GM21825 (cell line): ENCODE results near the gene OR2C1.

Experiments
- ATAC-seq: cut with Tn5 transposase; IDR thresholded peaks from one replicate; pipeline ENCODE4 v1.9.1; 2021; ENCODE audit warnings: mild to moderate bottlenecking, moderate library complexity; ENCODE audit not compliant: unreplicated experiment

OR2C1 gene

DNA sequence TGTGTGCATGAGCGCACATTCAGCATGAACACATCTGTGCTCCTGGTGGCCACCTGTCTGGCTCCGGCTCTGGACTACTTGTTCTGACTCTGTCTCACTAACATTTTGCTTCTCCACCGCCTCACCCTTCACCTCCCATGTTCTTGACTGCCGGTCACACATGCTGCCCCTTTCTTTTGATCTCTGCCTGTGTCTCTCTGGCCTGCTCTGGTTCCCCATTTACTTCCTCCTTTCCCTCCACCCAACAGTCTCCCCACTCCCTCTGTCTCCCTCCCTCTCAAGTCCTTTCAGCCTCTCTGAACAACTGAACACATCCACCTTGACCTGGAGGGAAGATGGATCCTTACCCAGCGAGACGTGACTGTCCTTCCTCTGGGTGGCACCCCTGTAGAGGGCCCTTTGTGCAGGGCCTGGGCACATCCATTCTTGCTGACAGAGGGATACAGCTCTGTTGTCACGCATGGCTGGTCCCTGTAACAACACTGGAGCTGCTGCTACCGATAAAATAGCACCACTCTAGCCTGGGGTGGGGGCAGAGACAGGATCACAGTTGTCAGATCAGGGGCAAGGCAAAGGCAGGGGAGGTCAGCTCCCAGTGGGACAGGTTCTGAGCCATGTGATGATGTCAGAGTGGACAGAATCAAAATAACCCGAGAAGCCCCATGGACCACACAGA, 34.1 kb downstream of the OR2C1 start:
- ATAC-seq: no peak

DNA sequence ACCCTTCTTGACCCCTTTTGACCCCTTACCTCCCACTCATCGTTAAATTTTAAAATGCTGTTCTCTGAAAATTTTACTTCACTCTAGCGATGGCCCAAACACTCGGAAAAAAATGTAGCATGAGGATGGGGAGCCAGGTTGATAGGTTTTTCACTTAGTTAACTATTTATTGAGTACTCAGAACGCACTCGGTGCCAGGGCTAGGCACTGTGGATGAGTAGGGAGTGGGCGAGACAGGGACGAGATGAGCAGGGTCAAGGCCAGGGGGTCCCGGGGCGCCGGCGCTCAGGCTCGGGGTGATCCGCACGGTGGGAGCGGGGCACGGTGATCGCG, 44.7 kb downstream of the OR2C1 start:
- no peak for ATAC-seq

DNA sequence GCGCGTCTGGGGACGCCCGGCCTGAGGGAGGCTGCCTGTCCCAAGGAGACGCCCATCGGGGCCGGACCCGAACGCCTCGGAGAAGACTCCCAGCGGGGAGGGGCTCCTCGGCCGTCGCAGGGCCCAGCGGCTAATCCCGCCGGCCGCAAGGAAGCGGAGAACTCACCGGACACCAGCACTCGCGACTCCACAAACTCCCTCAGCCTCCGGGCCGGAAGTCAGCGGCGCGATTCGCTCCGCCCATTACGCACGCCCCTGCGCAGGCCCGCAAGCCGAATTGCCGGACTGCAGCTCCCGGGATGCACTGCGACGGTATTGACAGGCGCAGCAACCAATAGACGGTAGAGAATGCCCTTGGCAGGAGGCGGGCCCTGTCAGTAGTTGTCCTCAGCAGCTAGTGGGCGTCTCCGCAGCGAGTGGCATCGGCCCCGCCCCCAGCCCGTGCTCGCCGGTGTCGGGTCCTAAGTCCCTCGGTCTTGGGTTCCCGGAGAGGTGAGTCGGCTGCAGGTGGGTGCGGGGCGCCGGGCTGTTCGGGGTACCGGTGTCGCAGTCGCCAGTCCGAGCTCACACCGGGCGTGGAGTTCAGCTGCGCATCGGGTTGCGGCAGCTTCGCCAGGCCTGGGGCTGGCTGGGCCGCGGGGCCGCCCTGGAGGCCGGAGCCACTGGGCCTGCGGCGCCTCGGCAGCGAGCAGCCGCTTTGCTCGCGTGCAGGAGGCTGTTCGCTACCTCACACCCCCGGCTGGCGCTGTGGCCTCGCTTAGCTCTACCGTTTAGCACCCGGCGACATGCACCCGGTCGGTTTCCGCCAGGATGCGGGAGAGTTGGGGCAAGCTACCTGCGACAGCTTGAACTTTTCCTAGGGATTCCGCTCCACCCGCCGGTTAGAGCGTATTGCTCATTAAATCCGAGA, 45.3 kb downstream of the OR2C1 start, which contains the start of the genes ZNF174 and ZSCAN32:
Gene ZNF174, plus strand, starts transcription at position 437 of the 910 bp plus-strand sequence. CDS start 790 bp downstream, outside the sequence.
Gene ZSCAN32, minus strand, starts transcription at position 226 of the 910 bp plus-strand sequence. CDS start 3,447 bp downstream, outside the sequence.
- ATAC-seq: peak; percentile 94

DNA sequence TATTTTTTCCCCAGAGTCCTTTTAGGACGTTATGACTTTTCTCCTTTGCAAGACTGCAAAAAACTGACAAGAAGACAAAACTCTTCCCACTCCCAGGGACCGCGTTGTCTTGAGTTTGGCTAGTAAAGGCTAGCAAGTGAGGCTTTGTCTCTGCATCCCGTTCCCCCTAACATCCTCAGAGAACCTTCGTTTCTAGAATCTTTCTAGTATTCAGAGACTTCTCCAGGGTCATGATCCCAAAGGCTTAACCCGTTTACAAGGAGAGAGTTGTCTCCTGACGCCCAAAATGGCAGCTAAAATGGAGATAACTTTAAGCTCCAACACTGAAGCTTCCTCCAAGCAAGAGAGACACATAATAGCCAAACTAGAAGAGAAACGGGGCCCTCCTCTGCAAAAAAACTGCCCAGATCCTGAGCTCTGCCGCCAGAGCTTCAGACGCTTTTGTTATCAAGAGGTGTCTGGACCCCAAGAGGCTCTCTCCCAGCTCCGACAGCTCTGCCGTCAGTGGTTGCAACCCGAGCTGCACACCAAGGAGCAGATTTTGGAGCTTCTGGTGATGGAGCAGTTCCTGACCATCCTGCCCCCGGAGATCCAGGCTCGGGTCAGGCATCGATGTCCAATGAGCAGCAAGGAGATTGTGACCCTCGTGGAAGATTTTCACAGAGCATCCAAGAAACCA, 46.2 kb downstream of the OR2C1 start:
- ATAC-seq: no peak
